ENCODE data around the gene CPT1A.

GRCh38 chr11:68870470-68870869 is 28.8 kb upstream of the CPT1A start:
- TF ChIP-seq CTCF (conservative IDR thresholded peaks at IDR 0.05) (no peak), ZFX (IDR thresholded peaks at IDR 0.05) (no peak)

Measured in C4-2B (cell line).